ENCODE data around the gene MIPEP.

Gene MIPEP

GRCh38 chr13:23806874-23807526 lies 82.2 kb downstream of the MIPEP start:
- DNase-seq = no peak

GRCh38 chr13:23805821-23806220 lies 83.4 kb downstream of the MIPEP start:
- no peak for DNase-seq

GRCh38 chr13:23805122-23805521 lies 84.1 kb downstream of the MIPEP start:
- DNase-seq = no peak

- DNase-seq = no peak
Observed at GRCh38 chr13:23804166-23804565, 85.0 kb downstream of the MIPEP start.

- DNase-seq = no peak
Observed at GRCh38 chr13:23801141-23801540, 88.1 kb downstream of the MIPEP start.

- no peak for DNase-seq
Observed at GRCh38 chr13:23799945-23800344, 89.3 kb downstream of the MIPEP start.

- DNase-seq = no peak
Observed at GRCh38 chr13:23797276-23797903, 91.8 kb downstream of the MIPEP start.

GRCh38 chr13:23796551-23796950 lies 92.6 kb downstream of the MIPEP start:
- no peak for DNase-seq

GRCh38 chr13:23794267-23795161 lies 94.7 kb downstream of the MIPEP start:
- DNase-seq = no peak

- no peak for DNase-seq
Observed at GRCh38 chr13:23793711-23794110, 95.5 kb downstream of the MIPEP start.

- DNase-seq = no peak
Observed at GRCh38 chr13:23792680-23793079, 96.5 kb downstream of the MIPEP start.

GRCh38 chr13:23790577-23791170 lies 98.5 kb downstream of the MIPEP start:
- DNase-seq = no peak

GRCh38 chr13:23789576-23790346 lies 99.4 kb downstream of the MIPEP start:
- no peak for DNase-seq

GRCh38 chr13:23788459-23788858 lies 100.7 kb downstream of the MIPEP start:
- DNase-seq = no peak

- no peak for DNase-seq
Observed at GRCh38 chr13:23787464-23787863, 101.7 kb downstream of the MIPEP start.

- no peak for DNase-seq
Observed at GRCh38 chr13:23786607-23787006, 102.6 kb downstream of the MIPEP start.

- DNase-seq = no peak
Observed at GRCh38 chr13:23778879-23779278, 110.3 kb downstream of the MIPEP start.

GRCh38 chr13:23778002-23778652 lies 111.1 kb downstream of the MIPEP start:
- no peak for DNase-seq

- DNase-seq = no peak
Observed at GRCh38 chr13:23777575-23777870, 111.7 kb downstream of the MIPEP start.

GRCh38 chr13:23776698-23777574 lies 112.3 kb downstream of the MIPEP start:
- no peak for DNase-seq

- DNase-seq = no peak
Observed at GRCh38 chr13:23772717-23773116, 116.5 kb downstream of the MIPEP start.
